Endothelial cell of umbilical vein (primary cell): ENCODE data around the gene SPIRE2. TPM values are rescaled to one million over a fixed set of nuclear protein-coding genes. Genes with fewer than 3 reads are reported as not detected.

ENCODE experiments used
- BruUV-seq: library from RNA; stranded (reverse); fragments of 400-500 nt; replicated peaks from 2 replicates; lab custom pipeline; 2021; lab: Mats Ljungman, UMichigan
- CTCF ChIA-PET: fragments of 300-600, 350-600 bp; sonication (Branson Sonifier 250); formaldehyde crosslinking; loops from one replicate; lab custom pipeline; 2021; ENCODE audit warnings: antibody characterized with exemption, inconsistent platforms; lab: Charles Lee
- POLR2A ChIA-PET: fragments of 300-600, 350-600 bp; sonication (Branson Sonifier 250); formaldehyde crosslinking; loops from one replicate; lab custom pipeline; 2021; ENCODE audit warnings: antibody characterized with exemption, inconsistent platforms; lab: Charles Lee
- DNase-seq: peaks from one replicate; pipeline ENCODE4 v3.0.0-alpha.2; 2011; ENCODE audit warnings: low read depth, low spot score
- FAIRE-seq: peaks from 2 replicates; lab custom pipeline; 2011; peaks lifted over from hg19 to GRCh38; lab: Jason Lieb, UNC
- H2AFZ ChIP-seq: 2 replicates; pipeline ENCODE4 v1.6.0; 2012; ENCODE audit warnings: low read depth, low read length, control low read depth, inconsistent platforms
- H3K27ac ChIP-seq: 2 replicates; pipeline ENCODE4 v1.5.1; 2011; ENCODE audit warnings: low read depth, mild to moderate bottlenecking, control low read depth, low read length, moderate library complexity; ENCODE audit not compliant: insufficient read depth
- H3K27me3 ChIP-seq, 2 experiments: 2 replicates each; pipeline versions ENCODE4 v1.6.0 to v1.6.1; 2011; ENCODE audit warnings: low read length in 2 of 2, mixed read lengths in 1 of 2; ENCODE audit not compliant: control insufficient read depth in 2 of 2, insufficient read depth in 2 of 2
- H3K36me3 ChIP-seq, 2 experiments: 2 replicates in 1 of 2; 3 replicates in 1 of 2; pipeline ENCODE4 v1.5.1; 2011; ENCODE audit warnings: low read length in 2 of 2, mild to moderate bottlenecking in 1 of 2, moderate library complexity in 1 of 2; ENCODE audit not compliant: control insufficient read depth in 2 of 2, insufficient read depth in 2 of 2; ENCODE audit errors: extremely low read depth in 1 of 2
- H3K4me1 ChIP-seq: 3 replicates; pipeline ENCODE4 v1.5.1; 2011; ENCODE audit warnings: mild to moderate bottlenecking, low read length; ENCODE audit not compliant: control insufficient read depth, insufficient read depth; ENCODE audit errors: extremely low read depth
- H3K4me2 ChIP-seq: 2 replicates; pipeline ENCODE4 v1.6.1; 2011; ENCODE audit warnings: low read length, control low read depth, mixed read lengths; ENCODE audit not compliant: insufficient read depth
- H3K4me3 ChIP-seq, 3 experiments: fragments of 200-600 bp in 1 of 3; sonication (generic), shearing (Covaris generic) in 1 of 3; replicated peaks in 1 of 3; 2 replicates each; pipeline ENCODE4 v1.5.1; 2011 to 2016; ENCODE audit warnings: control low read depth in 3 of 3, low read length in 3 of 3, mild to moderate bottlenecking in 2 of 3, inconsistent platforms in 1 of 3, low read depth in 1 of 3, moderate library complexity in 1 of 3; ENCODE audit not compliant: insufficient read depth in 1 of 3
- H3K79me2 ChIP-seq: 2 replicates; pipeline ENCODE4 v1.6.0; 2012; ENCODE audit warnings: low read length, inconsistent platforms; ENCODE audit not compliant: control insufficient read depth, insufficient read depth
- H3K9ac ChIP-seq: replicated peaks from 2 replicates; pipeline ENCODE3; 2011; ENCODE audit warnings: low read length, control low read depth; ENCODE audit not compliant: insufficient read depth; ENCODE audit errors: extremely low read depth
- H3K9me1 ChIP-seq: replicated peaks from 3 replicates; pipeline ENCODE4 v1.6.0; 2011; ENCODE audit warnings: mild to moderate bottlenecking, low read length; ENCODE audit not compliant: control insufficient read depth, insufficient read depth; ENCODE audit errors: extremely low read depth
- H3K9me3 ChIP-seq: replicated peaks from 2 replicates; pipeline ENCODE4 v1.5.1; 2012; ENCODE audit warnings: low read length, inconsistent platforms; ENCODE audit not compliant: control insufficient read depth, insufficient read depth
- H4K20me1 ChIP-seq: replicated peaks from 2 replicates; pipeline ENCODE3; 2011; ENCODE audit warnings: mild to moderate bottlenecking, low read length; ENCODE audit not compliant: control insufficient read depth, insufficient read depth; ENCODE audit errors: extremely low read depth
- CTCF ChIP-seq, 2 donors: IDR thresholded peaks; 1 replicate in 1 of 2; 2 replicates in 1 of 2; pipeline ENCODE4 v1.5.1; 2011; ENCODE audit warnings: low read length in 2 of 2, mild to moderate bottlenecking in 2 of 2, moderate library complexity in 2 of 2, control low read depth in 1 of 2, inconsistent platforms in 1 of 2, low read depth in 1 of 2; ENCODE audit not compliant: insufficient read depth in 1 of 2; ENCODE audit errors: extremely low read depth in 1 of 2
- EZH2 ChIP-seq: IDR thresholded peaks from 2 replicates; pipeline ENCODE4 v1.6.1; 2012; ENCODE audit warnings: borderline replicate concordance, low read depth, mild to moderate bottlenecking, moderate library complexity, low read length, inconsistent platforms; ENCODE audit not compliant: severe bottlenecking
- FOS ChIP-seq: IDR thresholded peaks from 2 replicates; pipeline ENCODE4 v1.6.1; 2011; ENCODE audit warnings: mild to moderate bottlenecking, low read length, moderate library complexity, borderline replicate concordance; ENCODE audit not compliant: insufficient read depth
- GATA2 ChIP-seq: IDR thresholded peaks from 2 replicates; pipeline ENCODE4 v1.7.0; 2011; ENCODE audit warnings: low read depth, mild to moderate bottlenecking, moderate library complexity, mixed read lengths, low read length; ENCODE audit not compliant: insufficient read length, insufficient read depth
- JUN ChIP-seq: IDR thresholded peaks from 2 replicates; pipeline ENCODE4 v1.6.1; 2011; ENCODE audit warnings: borderline replicate concordance, low read depth; ENCODE audit not compliant: insufficient read length, insufficient read depth
- MYC ChIP-seq: IDR thresholded peaks from one replicate; pipeline ENCODE4 v1.6.1; 2011; ENCODE audit warnings: mild to moderate bottlenecking, low read depth, low read length
- POLR2A ChIP-seq: IDR thresholded peaks from 2 replicates; pipeline ENCODE4 v1.6.1; 2012; ENCODE audit warnings: low read depth, mild to moderate bottlenecking, control low read depth, low read length
- POLR2AphosphoS5 ChIP-seq: IDR thresholded peaks from 2 replicates; pipeline ENCODE4 v1.6.1; 2012; ENCODE audit warnings: low read depth, mild to moderate bottlenecking, control low read depth, low read length, moderate library complexity; ENCODE audit not compliant: insufficient read depth
- dilution Hi-C: fragments of 300-500 bp; cut with MboI; formaldehyde crosslinking; loops from one replicate; pipeline ENCODE4 v1.15.0; 2019; ENCODE audit warnings: low sequenced_read_pairs; ENCODE audit not compliant: extremely low pct_ligation_motif_present
- intact Hi-C: fragments of 100-400 bp; cut with micrococcal nuclease; formaldehyde crosslinking; loops from one replicate; pipeline ENCODE4 v1.10.0; 2022
- polyA plus RNA-seq, 4 experiments: library from polyadenylated mRNA; depleted of rRNA in 3 of 4; stranded (reverse) in 3 of 4; unstranded in 1 of 4; fragments of >200 nt; gene quantifications; 2 replicates each; pipeline versions ENCODE4 v1.2.1 to v1.2.3, GENCODE V29; 2011 to 2012; ENCODE audit warnings: missing spikeins in 1 of 4
- total RNA-seq: library from RNA; stranded (reverse); gene quantifications from 2 replicates; pipeline ENCODE4 v1.2.3, GENCODE V29; 2021
- TF ChIP-seq, protein P1 (sequence below): IDR thresholded peaks from 2 replicates; pipeline ENCODE4 v1.6.1; 2011; ENCODE audit not compliant: insufficient read depth, insufficient read length

The SPIRE2 gene
- total and polyA plus RNA-seq, 2 donors (not counting 3 experiments of a cell fraction or from before 2014, with no cell fraction given): 1.2 to 3.1 TPM

DNA sequence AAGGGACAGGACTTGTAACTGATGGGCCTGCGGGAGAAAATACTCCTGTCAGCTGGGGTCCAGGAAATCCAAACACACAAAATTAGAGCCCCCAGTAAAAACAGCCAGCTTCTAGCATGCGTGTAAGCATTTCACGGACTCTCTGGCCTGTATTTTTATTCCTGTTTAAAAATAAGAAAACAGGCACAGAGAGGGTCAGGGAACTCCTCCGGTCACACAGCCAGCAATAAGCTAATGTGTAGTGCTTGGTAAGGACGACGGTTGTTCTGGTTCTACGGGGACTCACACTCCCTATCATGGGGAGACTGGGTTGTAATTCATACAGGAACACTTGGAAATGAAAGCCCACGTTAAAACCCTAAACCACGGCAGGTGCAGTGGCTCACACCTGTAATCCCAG lies 43.6 kb downstream of the SPIRE2 start:
- H3K79me2 ChIP-seq: peaks cover 22% of the 10 kb centered on the region
- DNase-seq: no peak
- no peak for FAIRE-seq
- H3K9me3 ChIP-seq: peaks cover 2% of the 10 kb centered on the region
- H3K36me3 ChIP-seq: peaks cover 0 to 6% of the 10 kb centered on the region in 2 experiments
- no peak overlapping the region for H3K4me2 ChIP-seq
- no peaks in the 10 kb centered on the region for H3K9me1 ChIP-seq
- BruUV-seq: no TSS peak
- intact Hi-C loops: no loop called here
- peaks cover 8% of the 10 kb centered on the region for H3K4me1 ChIP-seq
- no peak overlapping the region for H3K27ac ChIP-seq
- no peak overlapping the region for H3K4me3 ChIP-seq
- no peak overlapping the region for H2AFZ ChIP-seq
- dilution Hi-C loops: no loop called here
- H3K9ac ChIP-seq: no peak overlapping the region
- no peaks in the 10 kb centered on the region for H3K27me3 ChIP-seq
- H4K20me1 ChIP-seq: peaks cover 10% of the 10 kb centered on the region
- TF ChIP-seq, protein P1, sequence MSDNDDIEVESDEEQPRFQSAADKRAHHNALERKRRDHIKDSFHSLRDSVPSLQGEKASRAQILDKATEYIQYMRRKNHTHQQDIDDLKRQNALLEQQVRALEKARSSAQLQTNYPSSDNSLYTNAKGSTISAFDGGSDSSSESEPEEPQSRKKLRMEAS: no peak
- TF ChIP-seq JUN (no peak), GATA2 (no peak), EZH2 (no peak), MYC (no peak), CTCF (IDR thresholded peaks at IDR 0.05; ENCODE audit: extremely low read depth in 1 of 2, insufficient read depth in 1 of 2, low read depth in 1 of 2, low read length in 2 of 2) (no peak), POLR2A (no peak), POLR2AphosphoS5 (no peak), FOS (no peak)
- ChIA-PET POLR2A (no interaction called here), CTCF (interaction anchor here (2.2 kb wide), 1 partner anchor 11 kb away, joined by 7 read pairs; no protein-coding TSS in a partner anchor)
